K562 (cell line): Measurements from ENCODE around the gene AIDA. TPM values are rescaled to one million over a fixed set of nuclear protein-coding genes. Genes with fewer than 3 reads are reported as not detected.
A peak's percentile ranks its signal among the peaks of the same experiment; 100 is the strongest.

Experiments used
- ARID4B ChIP-seq: sonication (generic); formaldehyde crosslinking; IDR thresholded peaks from 2 replicates; pipeline ENCODE4 v1.8.0; 2022; ENCODE audit warnings: mild to moderate bottlenecking, missing genetic modification reagents
- ATF3 ChIP-seq, 2 experiments: fragments of 450-650 bp in 1 of 2; sonication (generic) in 1 of 2; formaldehyde crosslinking in 1 of 2; IDR thresholded peaks in 1 of 2; conservative IDR thresholded peaks in 1 of 2; 2 replicates each; pipeline versions ENCODE4 v1.6.1 to v1.8.1; 2016 to 2023; ENCODE audit warnings: mild to moderate bottlenecking in 2 of 2, moderate library complexity in 2 of 2, inconsistent platforms in 1 of 2, missing genetic modification reagents in 1 of 2
- BRD4 ChIP-seq: fragments of 200-600 bp; sonication (generic); IDR thresholded peaks from 2 replicates; pipeline ENCODE4 v1.6.1; 2017; ENCODE audit warnings: inconsistent platforms
- DACH1 ChIP-seq: fragments of 450-650 bp; IDR thresholded peaks from 2 replicates; pipeline ENCODE4 v1.6.1; 2018; ENCODE audit not compliant: partially characterized antibody
- EZH2 ChIP-seq: IDR thresholded peaks from 2 replicates; pipeline ENCODE4 v1.6.1; 2012; ENCODE audit warnings: low read depth, mild to moderate bottlenecking, inconsistent platforms, low read length, borderline replicate concordance
- KAT7 ChIP-seq: sonication (generic); formaldehyde crosslinking; IDR thresholded peaks from 2 replicates; pipeline ENCODE4 v1.8.0; 2022; ENCODE audit warnings: missing genetic modification reagents, mild to moderate bottlenecking, borderline replicate concordance
- KLF16 ChIP-seq: IDR thresholded peaks from 2 replicates; pipeline ENCODE4 v1.6.1; 2016; ENCODE audit warnings: antibody characterized with exemption
- MAZ ChIP-seq, 2 experiments: fragments of 450-650 bp in 1 of 2; sonication (generic) in 1 of 2; formaldehyde crosslinking; IDR thresholded peaks in 1 of 2; conservative IDR thresholded peaks in 1 of 2; 2 replicates each; pipeline versions ENCODE4 v1.4.0 to v1.5.0; 2020; ENCODE audit warnings: mild to moderate bottlenecking in 1 of 2, missing genetic modification reagents in 1 of 2
- MCM3 ChIP-seq: fragments of 450-650 bp; IDR thresholded peaks from 2 replicates; pipeline ENCODE4 v1.6.1; 2016
- NFIC ChIP-seq: fragments of 450-650 bp; IDR thresholded peaks from 2 replicates; pipeline ENCODE4 v1.6.1; 2017; ENCODE audit warnings: mild to moderate bottlenecking, inconsistent platforms
- RNF2 ChIP-seq: sonication (generic); IDR thresholded peaks from 2 replicates; pipeline ENCODE4 v1.6.1; 2016
- SETDB1 ChIP-seq: IDR thresholded peaks from one replicate; pipeline ENCODE4 v1.6.1; 2012; ENCODE audit warnings: low read length, control low read depth, inconsistent platforms
- TOE1 ChIP-seq, 2 experiments: fragments of 450-650 bp in 1 of 2; sonication (generic) in 1 of 2; formaldehyde crosslinking in 1 of 2; IDR thresholded peaks; 2 replicates each; pipeline versions ENCODE4 v1.7.1 to v1.8.0; 2016 to 2022; ENCODE audit warnings: borderline replicate concordance in 2 of 2, mild to moderate bottlenecking in 2 of 2, antibody characterized with exemption in 1 of 2, inconsistent platforms in 1 of 2, low read depth in 1 of 2, missing genetic modification reagents in 1 of 2, moderate library complexity in 1 of 2
- U2AF1 ChIP-seq: fragments of 200-400 bp; formaldehyde crosslinking; optimal IDR thresholded peaks from 2 replicates; pipeline ENCODE3; 2017; ENCODE audit warnings: mild to moderate bottlenecking, low read depth, low read length, moderate library complexity
- ZBTB33 ChIP-seq: sonication (generic); formaldehyde crosslinking; IDR thresholded peaks from 2 replicates; pipeline ENCODE4 v1.8.1; 2023; ENCODE audit warnings: mild to moderate bottlenecking, missing genetic modification reagents
- ZNF644 ChIP-seq: fragments of 200-800 bp; sonication (Bioruptor generic); IDR thresholded peaks from 2 replicates; pipeline ENCODE4 v1.6.1; 2016; ENCODE audit warnings: low read depth, missing genetic modification characterization, missing compliant biosample characterization
- ZNF699 ChIP-seq: fragments of 250-450 bp; sonication (Bioruptor Pico); IDR thresholded peaks from 2 replicates; pipeline ENCODE4 v1.8.0; 2021; ENCODE audit warnings: mild to moderate bottlenecking, moderate library complexity; ENCODE audit not compliant: insufficient replicate concordance
- polyA plus RNA-seq, 8 experiments: library from polyadenylated mRNA; depleted of rRNA in 4 of 8; stranded (reverse) in 5 of 8; unstranded in 3 of 8; fragments of >200 nt; fragmentation: Nextera tagmentation in 2 of 8; fragmentation: Illumina TruSeq in 1 of 8; extraction: Ambion mirVana in 2 of 8; extraction: Trizol in 1 of 8; gene quantifications; 2 replicates each; pipeline versions ENCODE4 v1.2.1 to v1.2.3, GENCODE V29; 2011 to 2014; ENCODE audit warnings: inconsistent platforms in 1 of 8, missing spikeins in 1 of 8
- total RNA-seq, 7 experiments: library from RNA; depleted of rRNA in 6 of 7; stranded (reverse); fragments of >200 nt in 6 of 7; fragmentation: Illumina TruSeq in 2 of 7; extraction: Trizol in 2 of 7; gene quantifications; 2 replicates each; pipeline versions ENCODE4 v1.2.1 to v1.2.3, GENCODE V29; 2011 to 2021; ENCODE audit warnings: low replicate concordance in 1 of 7

The AIDA gene
- total and polyA plus RNA-seq, 9 of the 15 experiments (the other 6 are each of a cell fraction or from before 2014, with no cell fraction given): 18.2 to 77.9 (median 24.9) TPM

- TF ChIP-seq ZBTB33 (CRISPR knock-in tag): peak; percentile 55; the same call in 1 of the 2 replicates
- TF ChIP-seq MCM3: no peak
- peak; percentile 43; the same call in 1 of the 2 replicates for TF ChIP-seq NFIC
- TF ChIP-seq U2AF1: no peak
- peak; percentile 85; the same call in 1 of the 2 replicates for TF ChIP-seq TOE1 (IDR thresholded peaks at IDR 0.05; ENCODE audit: borderline replicate concordance)
- TF ChIP-seq TOE1 (CRISPR knock-in tag; IDR thresholded peaks at IDR 0.05; ENCODE audit: borderline replicate concordance, low read depth): no peak
- TF ChIP-seq ATF3 (IDR thresholded peaks at IDR 0.05): no peak; the same call in none of the 2 replicates
- TF ChIP-seq ATF3 (CRISPR knock-in tag; conservative IDR thresholded peaks at IDR 0.05): no peak
- TF ChIP-seq ZNF644 (tag): peak; percentile 54; the same call in 1 of the 2 replicates
- no peak for TF ChIP-seq EZH2
- no peak for TF ChIP-seq KLF16
- TF ChIP-seq RNF2: peak; percentile 74; the same call in 1 of the 2 replicates
- TF ChIP-seq DACH1: peak; percentile 68
- no peak for TF ChIP-seq ZNF699 (CRISPR knock-in tag)
- TF ChIP-seq ARID4B (CRISPR knock-in tag): peak; percentile 93
- no peak for TF ChIP-seq SETDB1
- peak; percentile 72 to 92 for TF ChIP-seq MAZ (CRISPR knock-in tag; conservative IDR thresholded peaks at IDR 0.05 in 1 of 2, IDR thresholded peaks at IDR 0.05 in 1 of 2)
- TF ChIP-seq BRD4: peak; percentile 84; the same call in 1 of the 2 replicates
- TF ChIP-seq KAT7 (CRISPR knock-in tag): peak; percentile 82; the same call in 1 of the 2 replicates
Measured at GRCh38 chr1:222643938-222644635, 68.2 kb downstream of the AIDA start (continued).
